ENCODE measurements around the gene PMF1. TPM values are rescaled to one million over a fixed set of nuclear protein-coding genes. Genes with fewer than 3 reads are reported as not detected.

The PMF1 gene
- total RNA-seq, 4 donors from 2014 or later: 73.3 to 119 (median 89.9) TPM

DNA sequence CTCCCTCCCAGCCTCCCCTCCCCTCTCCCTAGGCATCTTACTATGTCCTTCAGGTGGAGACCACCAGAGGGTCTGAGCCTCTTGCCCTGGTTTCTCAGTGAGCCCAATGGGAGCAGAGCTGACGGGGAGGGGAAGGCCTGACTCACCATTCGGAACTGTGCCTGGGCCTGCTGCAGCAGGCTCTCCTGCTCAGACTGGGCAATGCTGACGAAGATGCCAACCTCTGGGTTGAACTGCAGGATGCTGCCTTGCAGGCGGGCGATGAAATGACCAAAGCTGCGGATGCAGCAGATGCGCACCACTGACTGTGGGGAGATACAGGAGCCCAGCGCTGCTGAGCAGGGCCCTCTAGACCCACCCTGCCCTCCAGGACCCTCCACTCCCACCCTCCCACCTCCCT, 46.1 kb downstream of the PMF1 start:
- TF ChIP-seq POLR2A (IDR thresholded peaks at IDR 0.05): no peak
- TF ChIP-seq, protein P1, sequence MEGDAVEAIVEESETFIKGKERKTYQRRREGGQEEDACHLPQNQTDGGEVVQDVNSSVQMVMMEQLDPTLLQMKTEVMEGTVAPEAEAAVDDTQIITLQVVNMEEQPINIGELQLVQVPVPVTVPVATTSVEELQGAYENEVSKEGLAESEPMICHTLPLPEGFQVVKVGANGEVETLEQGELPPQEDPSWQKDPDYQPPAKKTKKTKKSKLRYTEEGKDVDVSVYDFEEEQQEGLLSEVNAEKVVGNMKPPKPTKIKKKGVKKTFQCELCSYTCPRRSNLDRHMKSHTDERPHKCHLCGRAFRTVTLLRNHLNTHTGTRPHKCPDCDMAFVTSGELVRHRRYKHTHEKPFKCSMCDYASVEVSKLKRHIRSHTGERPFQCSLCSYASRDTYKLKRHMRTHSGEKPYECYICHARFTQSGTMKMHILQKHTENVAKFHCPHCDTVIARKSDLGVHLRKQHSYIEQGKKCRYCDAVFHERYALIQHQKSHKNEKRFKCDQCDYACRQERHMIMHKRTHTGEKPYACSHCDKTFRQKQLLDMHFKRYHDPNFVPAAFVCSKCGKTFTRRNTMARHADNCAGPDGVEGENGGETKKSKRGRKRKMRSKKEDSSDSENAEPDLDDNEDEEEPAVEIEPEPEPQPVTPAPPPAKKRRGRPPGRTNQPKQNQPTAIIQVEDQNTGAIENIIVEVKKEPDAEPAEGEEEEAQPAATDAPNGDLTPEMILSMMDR (IDR thresholded peaks at IDR 0.05 in 4 of 5, conservative IDR thresholded peaks at IDR 0.05 in 1 of 5): no peak
- Histone ChIP-seq H3K4me3 (no peak overlapping the region), H3K9me3 (no peaks in the 10 kb centered on the region), H3K36me3 (peaks cover 7 to 88% of the 10 kb centered on the region in 2 donors), H3K27ac (no peak overlapping the region), H3K4me1 (no peaks in the 10 kb centered on the region), H3K27me3 (no peaks in the 10 kb centered on the region)
- ATAC-seq: no peak
- DNase-seq: no peak
- intact Hi-C loops (cut with DNase I; ENCODE audit: low total_unique reads) (no loop called here), in situ Hi-C loops (cut with MboI; ENCODE audit: low sequenced_read_pairs in 4 of 4) (no loop called here)

DNA sequence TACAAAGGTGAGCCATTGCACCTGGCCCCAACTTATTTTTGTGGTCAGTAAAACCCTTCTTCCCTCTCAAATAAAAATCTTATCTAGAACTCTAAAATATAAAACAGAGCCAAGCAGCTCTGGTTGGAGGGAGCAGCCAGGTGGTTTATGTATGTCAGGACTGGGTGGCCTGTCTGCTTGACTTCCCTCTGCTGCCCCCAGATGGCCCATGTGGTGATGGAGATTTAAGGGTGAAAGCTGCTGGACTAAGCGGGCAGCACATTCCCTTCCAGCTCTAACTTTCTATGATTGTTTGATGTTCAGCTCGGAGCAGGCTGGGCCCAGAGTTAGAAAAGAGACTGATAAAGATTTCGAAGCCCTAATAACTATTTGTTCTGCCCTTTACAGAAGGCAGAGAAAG, 47.0 kb downstream of the PMF1 start:
- no peak for TF ChIP-seq POLR2A (IDR thresholded peaks at IDR 0.05)
- TF ChIP-seq, protein P1 (IDR thresholded peaks at IDR 0.05 in 4 of 5, conservative IDR thresholded peaks at IDR 0.05 in 1 of 5): no peak
- Histone ChIP-seq H3K27me3 (no peaks in the 10 kb centered on the region), H3K27ac (no peak overlapping the region), H3K4me3 (no peak overlapping the region), H3K4me1 (no peaks in the 10 kb centered on the region), H3K36me3 (peaks cover 7 to 88% of the 10 kb centered on the region in 2 donors), H3K9me3 (no peaks in the 10 kb centered on the region)
- ATAC-seq: no peak
- in situ Hi-C loops (cut with MboI; ENCODE audit: low sequenced_read_pairs in 4 of 4): no loop called here
- DNase-seq: no peak
- intact Hi-C loops (cut with DNase I; ENCODE audit: low total_unique reads): no loop called here

DNA sequence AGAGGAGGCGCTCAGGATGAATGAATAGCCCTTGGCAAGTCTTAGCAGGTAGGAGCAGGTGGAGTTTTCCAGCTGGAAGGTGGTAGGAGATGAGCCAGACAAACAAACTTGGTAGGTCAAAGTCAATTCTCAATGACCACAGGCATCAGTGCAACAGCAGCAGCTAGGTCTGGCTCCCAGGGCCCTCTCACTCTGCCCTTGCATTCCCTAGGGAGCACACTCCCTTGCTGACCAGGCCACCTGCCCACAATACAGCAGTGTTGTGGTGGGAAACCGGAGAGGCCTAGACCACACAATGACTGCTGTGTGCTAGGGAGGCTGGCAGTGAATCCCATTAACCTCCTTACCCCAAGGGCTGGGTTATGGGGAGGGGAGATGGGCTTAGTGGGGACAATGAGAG, 48.1 kb downstream of the PMF1 start:
- TF ChIP-seq POLR2A (IDR thresholded peaks at IDR 0.05): no peak
- TF ChIP-seq, protein P1 (IDR thresholded peaks at IDR 0.05 in 4 of 5, conservative IDR thresholded peaks at IDR 0.05 in 1 of 5): no peak
- Histone ChIP-seq H3K36me3 (peaks cover 8 to 89% of the 10 kb centered on the region in 2 donors), H3K27me3 (no peaks in the 10 kb centered on the region), H3K4me3 (no peak overlapping the region), H3K27ac (no peak overlapping the region), H3K4me1 (no peaks in the 10 kb centered on the region), H3K9me3 (no peaks in the 10 kb centered on the region)
- intact Hi-C loops (cut with DNase I; ENCODE audit: low total_unique reads) (no loop called here), in situ Hi-C loops (cut with MboI; ENCODE audit: low sequenced_read_pairs in 4 of 4) (no loop called here)
- ATAC-seq: no peak
- no peak for DNase-seq

DNA sequence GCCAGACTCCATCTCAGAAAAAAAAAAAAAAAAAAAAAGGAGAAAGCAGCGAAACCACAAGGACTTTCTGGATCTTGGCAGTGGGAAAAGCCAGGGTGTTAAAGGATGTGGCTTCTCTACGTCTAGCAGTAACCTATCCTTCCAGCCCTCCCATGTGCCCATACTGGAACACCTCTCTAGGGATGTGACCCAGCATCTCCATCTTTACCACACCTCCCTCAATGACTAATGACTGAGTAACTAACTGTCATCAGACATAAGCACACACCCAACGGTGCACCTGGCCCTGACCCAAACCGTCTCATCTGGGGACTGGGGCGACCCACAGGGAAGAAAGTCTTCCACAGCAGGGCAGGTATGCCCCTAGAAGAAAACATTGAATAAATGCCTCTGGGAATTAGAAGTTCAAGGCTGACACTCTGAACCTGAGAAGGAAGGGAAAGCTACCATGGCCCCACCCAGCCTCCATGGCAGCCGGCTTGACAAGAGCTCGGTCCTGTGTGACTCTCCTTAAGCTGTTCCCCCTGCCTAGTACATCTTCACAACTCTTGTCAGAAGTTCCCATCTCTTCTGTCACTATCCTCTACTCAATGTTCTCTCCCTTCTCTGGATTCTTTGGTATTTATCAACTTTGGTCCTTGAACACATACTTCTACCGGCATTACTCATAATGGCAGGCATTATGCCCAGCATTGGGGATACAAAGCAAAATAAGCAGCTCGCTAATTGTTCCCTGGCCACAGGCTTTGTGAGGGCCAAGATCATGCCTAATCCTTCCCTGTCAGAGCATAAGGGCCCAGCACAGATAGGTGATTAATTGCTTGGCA, 49.9 kb downstream of the PMF1 start:
- ATAC-seq (no peak), DNase-seq (no peak)
- Histone ChIP-seq H3K4me3 (no peak overlapping the region), H3K9me3 (no peaks in the 10 kb centered on the region), H3K4me1 (no peaks in the 10 kb centered on the region), H3K27me3 (no peaks in the 10 kb centered on the region), H3K27ac (no peak overlapping the region), H3K36me3 (peaks cover 8 to 97% of the 10 kb centered on the region in 2 donors)
- intact Hi-C loops (cut with DNase I; ENCODE audit: low total_unique reads): no loop called here
- TF ChIP-seq, protein P1 (IDR thresholded peaks at IDR 0.05 in 4 of 5, conservative IDR thresholded peaks at IDR 0.05 in 1 of 5): no peak
- no peak for TF ChIP-seq POLR2A (IDR thresholded peaks at IDR 0.05)
- in situ Hi-C loops (cut with MboI; ENCODE audit: low sequenced_read_pairs in 4 of 4): no loop called here

All from gastrocnemius medialis (tissue), 4 donors.